Stimulated activated CD8-positive, alpha-beta memory T cell treated with anti-CD3 and anti-CD28 coated beads, Interleukin-4, amount 100 ng/mL, for 4 hours (primary cell): ENCODE measurements around the gene SPOCK1.

Experiments
- DNase-seq, 2 donors: peaks; one replicate each; pipeline ENCODE4 v3.0.0-alpha.2; 2020; ENCODE audit warnings: low read depth in 2 of 2, low spot score in 1 of 2

SPOCK1 gene

GRCh38 chr5:137496919-137497318 lies 2.2 kb downstream of the SPOCK1 start:
- no peak for DNase-seq

DNA sequence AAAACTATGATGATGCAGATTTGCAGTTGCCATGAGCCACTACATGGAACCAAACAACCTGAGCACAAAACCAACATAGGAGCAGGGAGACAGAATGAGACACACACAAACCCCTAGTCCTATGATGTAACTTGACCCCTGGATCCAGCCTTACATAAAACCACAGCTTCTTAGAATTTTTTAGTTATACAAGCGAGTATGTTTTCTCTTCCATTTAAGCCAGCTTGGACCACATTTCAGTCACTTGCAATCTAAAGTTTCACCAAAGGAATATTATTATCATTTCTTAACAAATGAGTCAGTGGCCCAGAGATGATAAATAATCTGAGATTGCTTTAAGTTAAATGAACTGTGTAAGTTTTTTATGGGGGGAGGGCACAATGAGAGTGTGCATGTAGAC lies 6.8 kb downstream of the SPOCK1 start:
- DNase-seq, result no peak

- no peak for DNase-seq
Measured at GRCh38 chr5:137491121-137491520, 8.0 kb downstream of the SPOCK1 start.

DNA sequence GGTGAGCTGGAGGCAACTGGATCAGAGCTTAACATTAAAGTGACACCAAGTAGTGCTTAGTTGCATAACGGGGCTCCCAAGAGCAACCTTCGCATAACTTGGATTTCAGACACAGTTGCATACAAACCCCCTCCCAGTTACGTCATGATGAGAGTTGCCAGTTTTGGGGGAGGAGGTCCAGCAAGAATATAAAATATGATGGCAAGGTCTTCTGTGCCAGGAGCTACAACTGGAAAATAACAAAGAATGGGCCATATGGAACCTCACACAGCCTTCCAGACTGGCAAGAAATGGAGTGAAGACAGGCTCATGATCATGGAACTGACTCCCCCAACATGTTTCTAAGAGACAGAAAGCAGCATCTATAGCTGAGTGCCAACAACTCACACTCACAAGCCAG lies 8.5 kb downstream of the SPOCK1 start:
- DNase-seq, result no peak

- DNase-seq, result no peak
Measured at GRCh38 chr5:137488974-137489373, 10.2 kb downstream of the SPOCK1 start.

- DNase-seq, result no peak
Measured at GRCh38 chr5:137488516-137488915, 10.6 kb downstream of the SPOCK1 start.

DNA sequence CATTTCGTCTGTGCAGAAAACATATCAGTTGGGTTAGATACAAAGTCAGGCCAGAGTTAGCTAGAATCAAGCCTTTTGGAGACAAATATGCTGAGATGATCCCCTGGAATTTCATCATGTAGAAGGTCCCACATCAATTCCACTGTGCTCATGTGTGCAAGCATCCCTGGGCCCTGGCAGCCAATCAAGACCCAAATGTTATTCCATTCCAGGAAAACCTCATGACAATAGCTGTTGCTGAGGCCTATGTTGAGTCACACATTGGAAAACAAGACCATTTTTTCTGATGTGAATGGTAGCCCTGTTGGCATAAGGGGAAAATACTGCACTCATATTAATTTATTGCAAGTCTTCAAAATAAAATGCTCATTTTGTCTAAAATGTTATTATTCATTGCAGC lies 11.5 kb downstream of the SPOCK1 start:
- no peak for DNase-seq

DNA sequence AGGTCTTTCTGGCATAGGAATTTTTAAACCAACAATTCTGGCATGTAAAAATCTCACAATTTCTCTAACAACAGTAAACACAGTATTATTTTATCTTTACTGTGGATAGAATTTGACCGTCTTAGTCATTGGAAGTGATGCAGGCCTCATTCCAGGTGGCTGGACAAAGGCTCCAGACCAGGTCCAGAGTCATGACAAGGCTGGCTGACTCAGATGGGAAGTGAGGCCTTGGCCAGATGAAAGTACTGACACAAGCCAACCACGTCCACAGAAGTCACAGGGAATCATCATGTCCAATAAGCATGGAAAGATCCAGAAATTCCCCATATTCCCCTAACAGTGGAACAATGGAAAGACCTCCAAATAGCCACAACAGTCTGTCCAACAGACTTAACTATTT lies 12.4 kb downstream of the SPOCK1 start:
- DNase-seq, result no peak

GRCh38 chr5:137481596-137481995 lies 17.5 kb downstream of the SPOCK1 start:
- no peak for DNase-seq

DNA sequence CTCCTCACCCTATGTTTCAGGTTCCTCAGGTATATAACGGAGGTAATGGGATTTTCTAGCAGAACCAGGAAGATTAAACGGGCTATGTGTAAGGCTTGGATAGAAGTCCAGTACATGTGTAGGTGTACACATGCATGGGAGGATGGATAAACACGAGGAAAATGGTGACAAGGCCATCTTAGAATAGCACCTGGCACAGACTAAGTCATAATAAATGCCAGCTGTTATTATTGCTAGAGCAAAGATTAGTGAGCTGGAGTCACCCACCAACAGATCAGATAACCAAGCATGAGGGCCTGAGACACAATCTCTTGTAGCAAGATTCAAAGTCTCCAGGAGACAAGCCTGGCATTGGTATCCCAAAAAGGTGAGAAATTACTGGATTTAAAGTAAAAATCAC lies 21.1 kb downstream of the SPOCK1 start:
- DNase-seq, result no peak

DNA sequence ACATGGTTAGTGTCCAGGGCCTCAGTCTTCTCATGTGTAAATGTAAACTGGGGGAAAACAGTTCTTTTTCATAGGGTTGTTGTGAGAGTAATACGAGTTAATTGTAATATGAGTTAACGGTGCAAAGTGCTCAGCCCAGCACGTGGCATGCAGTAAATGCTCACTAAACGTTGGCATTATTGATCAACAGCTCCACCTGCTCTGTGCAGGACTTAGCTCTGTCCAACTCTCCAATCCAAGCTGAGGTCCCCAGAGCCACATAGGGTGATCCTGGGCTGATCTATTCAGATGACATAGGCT lies 28.3 kb downstream of the SPOCK1 start:
- DNase-seq, result no peak

DNA sequence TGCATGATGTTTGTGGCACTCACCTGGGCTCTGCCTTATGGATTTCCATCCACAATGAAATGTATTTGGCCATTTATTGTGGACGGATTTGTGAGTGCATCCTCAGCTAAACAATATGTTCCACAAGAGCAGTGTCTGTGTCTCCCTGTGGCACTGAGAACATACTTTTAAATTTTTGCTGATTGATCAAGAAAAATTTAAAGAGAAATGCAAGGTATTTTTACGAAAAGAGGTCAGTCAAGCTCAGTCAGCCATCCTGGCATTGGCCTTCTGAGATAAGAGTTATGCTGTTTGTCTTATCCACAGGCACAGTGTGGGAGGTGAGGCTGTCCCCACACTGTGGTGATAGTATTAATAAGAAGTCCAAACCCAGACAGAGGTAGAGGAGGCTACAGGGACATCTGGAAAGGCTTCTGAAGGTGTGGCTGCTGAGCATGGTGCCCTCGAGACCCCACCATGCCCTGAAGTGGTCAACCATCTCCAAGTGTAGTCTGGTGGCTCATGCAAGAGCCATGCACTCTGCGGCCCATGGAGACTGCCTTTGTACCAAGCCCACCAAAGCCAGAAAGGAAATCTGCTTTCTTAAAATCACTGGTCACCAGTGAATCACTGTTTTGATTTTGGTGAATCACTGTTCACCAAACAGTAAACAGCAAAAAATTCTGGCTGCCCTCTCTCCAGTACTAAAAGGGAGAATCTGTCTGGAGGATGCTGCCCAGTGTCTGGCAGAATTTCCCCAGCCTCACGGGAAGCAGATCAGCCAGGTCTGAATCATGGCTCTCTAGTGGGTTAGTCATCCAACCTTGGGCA lies 28.8 kb downstream of the SPOCK1 start:
- DNase-seq, result no peak

DNA sequence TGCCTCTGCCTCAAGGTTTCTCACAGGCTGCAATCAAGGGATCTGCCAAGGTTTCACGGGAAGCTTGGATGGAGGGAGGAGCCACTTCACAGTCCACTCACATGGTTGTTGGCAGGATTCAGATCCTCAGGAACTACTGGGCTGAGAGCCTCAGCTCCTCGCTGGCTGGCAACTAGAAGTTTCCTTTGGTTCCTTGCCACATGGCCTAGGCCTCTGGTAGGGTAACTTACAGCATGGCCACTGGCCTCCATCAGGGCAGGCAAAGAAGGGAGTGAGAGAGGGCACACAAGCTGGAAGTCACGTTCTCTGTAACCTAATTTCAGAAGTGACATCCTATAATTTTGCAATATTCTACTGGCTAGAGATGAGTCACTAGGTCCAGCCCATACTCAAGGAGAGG lies 32.2 kb downstream of the SPOCK1 start:
- DNase-seq, result no peak

GRCh38 chr5:137465930-137466329 lies 33.2 kb downstream of the SPOCK1 start:
- no peak for DNase-seq

GRCh38 chr5:137462816-137463520 lies 36.2 kb downstream of the SPOCK1 start:
- no peak for DNase-seq

DNA sequence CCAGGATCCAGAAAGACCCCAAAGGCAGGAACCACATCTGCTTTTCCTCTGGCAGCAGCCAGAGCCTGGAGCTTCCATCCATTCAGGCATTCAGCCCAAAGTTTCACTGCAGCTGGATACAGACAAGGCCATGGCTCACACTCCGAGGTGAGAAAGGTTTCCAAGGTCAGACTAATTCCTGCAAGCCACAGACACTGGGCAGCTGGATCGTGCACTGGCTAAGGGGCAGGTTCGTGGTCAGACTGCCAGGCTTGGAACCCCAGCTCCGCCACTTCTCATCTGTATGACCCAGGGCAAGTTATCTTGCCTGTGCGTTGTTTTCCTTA lies 36.9 kb downstream of the SPOCK1 start:
- DNase-seq, result no peak

- DNase-seq, result no peak
Measured at GRCh38 chr5:137461391-137462264, 37.5 kb downstream of the SPOCK1 start.

GRCh38 chr5:137454671-137455070 lies 44.5 kb downstream of the SPOCK1 start:
- no peak for DNase-seq

GRCh38 chr5:137453483-137454080 lies 45.5 kb downstream of the SPOCK1 start:
- DNase-seq, result no peak

DNA sequence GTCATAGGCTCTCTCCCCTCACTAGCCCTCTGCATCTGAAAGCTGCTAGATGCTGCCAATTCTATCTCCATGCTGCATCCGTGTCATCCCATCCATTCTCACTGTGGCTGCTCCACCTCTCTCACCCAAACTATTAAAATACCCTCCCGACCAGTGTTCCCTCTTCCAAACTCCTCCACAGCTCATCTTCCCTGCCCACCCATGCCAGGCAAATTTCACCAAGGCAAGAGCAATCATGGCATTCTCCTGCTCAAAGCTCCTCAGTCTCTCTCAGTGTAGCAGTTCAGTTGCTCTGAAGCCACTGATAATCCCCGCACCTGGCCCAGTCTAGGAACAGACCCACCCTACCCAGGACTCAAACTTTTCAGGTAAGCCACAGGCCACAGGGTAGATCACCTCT lies 48.4 kb downstream of the SPOCK1 start:
- DNase-seq, result no peak

DNA sequence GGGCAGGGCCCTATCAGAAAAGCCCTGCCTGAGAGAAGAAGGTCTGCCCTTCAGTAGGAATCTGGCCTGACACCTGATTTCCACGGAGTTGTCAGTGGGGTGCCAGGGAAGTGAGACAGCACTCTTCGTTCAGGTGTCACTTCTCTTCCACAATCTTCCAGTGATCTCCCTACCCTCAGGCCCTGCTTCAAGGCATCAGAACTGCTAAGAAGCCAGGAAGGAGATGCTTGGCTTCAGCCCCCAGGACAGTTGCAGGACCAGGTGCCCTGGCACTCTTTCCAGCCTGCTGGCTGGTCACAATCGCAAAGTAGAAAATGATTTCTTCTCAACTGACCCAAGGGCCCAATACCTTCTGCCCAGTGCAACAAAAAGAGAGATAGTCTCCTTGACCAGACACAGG lies 50.3 kb downstream of the SPOCK1 start:
- DNase-seq, result no peak

DNA sequence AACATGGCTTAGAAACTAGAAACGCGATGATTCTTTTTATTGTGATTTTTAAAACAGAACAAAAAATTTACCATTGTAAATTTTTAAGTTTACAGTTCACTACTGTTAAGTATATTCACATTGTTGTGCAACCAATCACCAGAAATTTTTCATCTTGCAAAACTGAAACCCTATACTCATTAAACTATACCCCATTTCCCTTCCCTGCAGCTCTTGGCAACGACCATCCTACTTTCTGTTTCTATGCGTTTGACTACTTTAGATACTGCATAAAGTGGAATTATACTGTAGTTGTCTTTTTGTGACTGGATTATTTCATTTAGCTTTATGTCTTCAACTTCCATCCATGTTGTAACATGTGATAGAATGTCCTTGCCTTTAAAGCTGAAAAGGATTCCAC lies 52.5 kb downstream of the SPOCK1 start:
- no peak for DNase-seq
